Karpas-422 (cell line): ENCODE results near the gene HSPB7. TPM values are rescaled to one million over a fixed set of nuclear protein-coding genes. Genes with fewer than 3 reads are reported as not detected.
"Not testable (repeated sequence)": the region's sequence is repeated elsewhere in the genome, so short reads cannot be mapped to it uniquely, and the experiment has no call there.

Experiments used
- DNase-seq: peaks from one replicate; pipeline ENCODE4 v3.0.0-alpha.2; 2015
- H2AFZ ChIP-seq: fragments of 200-600 bp; sonication (generic); 2 replicates; pipeline ENCODE4 v1.6.1; 2014; ENCODE audit warnings: antibody characterized with exemption, low read length, mixed read lengths
- H3K27ac ChIP-seq: fragments of 200-600 bp; sonication (generic); 2 replicates; pipeline ENCODE4 v1.5.1; 2014; ENCODE audit warnings: mild to moderate bottlenecking, low read length, moderate library complexity
- H3K27me3 ChIP-seq: fragments of 200-600 bp; sonication (generic); 2 replicates; pipeline ENCODE4 v1.6.1; 2014; ENCODE audit warnings: low read length, mixed read lengths
- H3K36me3 ChIP-seq: fragments of 200-600 bp; sonication (generic); 2 replicates; pipeline ENCODE4 v1.6.1; 2014; ENCODE audit warnings: low read length, mixed read lengths; ENCODE audit not compliant: insufficient read depth
- H3K4me1 ChIP-seq: fragments of 200-600 bp; sonication (generic); 2 replicates; pipeline ENCODE4 v1.6.1; 2014; ENCODE audit warnings: mild to moderate bottlenecking, low read length, mixed read lengths
- H3K4me2 ChIP-seq: fragments of 200-600 bp; sonication (generic); 2 replicates; pipeline ENCODE4 v1.6.1; 2014; ENCODE audit warnings: low read length, low read depth, mild to moderate bottlenecking; ENCODE audit not compliant: poor library complexity, severe bottlenecking
- H3K4me3 ChIP-seq: fragments of 200-600 bp; sonication (generic); 2 replicates; pipeline ENCODE4 v1.5.1; 2014; ENCODE audit warnings: mild to moderate bottlenecking, antibody characterized with exemption, low read length, mixed read lengths
- H3K79me2 ChIP-seq: fragments of 200-600 bp; sonication (generic); 2 replicates; pipeline ENCODE4 v1.6.1; 2014; ENCODE audit warnings: mild to moderate bottlenecking, low read length, mixed read lengths
- H3K9ac ChIP-seq: fragments of 200-600 bp; sonication (generic); 2 replicates; pipeline ENCODE4 v1.6.0; 2014; ENCODE audit warnings: low read length
- H3K9me2 ChIP-seq: fragments of 200-600 bp; sonication (generic), shearing (Covaris generic); replicated peaks from 2 replicates; pipeline ENCODE4 v1.6.0; 2014; ENCODE audit warnings: mild to moderate bottlenecking, low read length, moderate library complexity; ENCODE audit not compliant: insufficient read depth
- H3K9me3 ChIP-seq: fragments of 300-700, 200-600 bp; sonication (generic); 2 replicates; pipeline ENCODE4 v1.6.1; 2014; ENCODE audit warnings: low read length, mixed read lengths
- H4K20me1 ChIP-seq: fragments of 200-600 bp; sonication (generic); 2 replicates; pipeline ENCODE4 v1.6.1; 2014; ENCODE audit warnings: mild to moderate bottlenecking, antibody characterized with exemption, low read length, low read depth; ENCODE audit not compliant: insufficient read depth
- total RNA-seq: library from RNA; depleted of rRNA; stranded (reverse); fragments of >200 nt; shearing (Covaris generic); gene quantifications from 2 replicates; pipeline ENCODE4 v1.2.3, GENCODE V29; 2014; ENCODE audit warnings: low replicate concordance

Gene HSPB7
- total RNA-seq, 1 experiment from 2014 or later, result not detected

- no peak for DNase-seq
- Histone ChIP-seq H3K4me2 (no peak overlapping the region), H2AFZ (no peak overlapping the region), H3K4me1 (peaks cover 25% of the 10 kb centered on the region), H3K36me3 (no peaks in the 10 kb centered on the region), H3K27me3 (no peaks in the 10 kb centered on the region), H3K9me3 (no peaks in the 10 kb centered on the region), H3K9me2 (no peaks in the 10 kb centered on the region), H3K79me2 (no peaks in the 10 kb centered on the region), H4K20me1 (no peaks in the 10 kb centered on the region), H3K27ac (no peak overlapping the region), H3K4me3 (no peak overlapping the region), H3K9ac (no peak overlapping the region)
These were observed 7.0 kb downstream of the HSPB7 start for GRCh38 chr1:16010837-16011236.

- H3K27ac ChIP-seq, result no peak overlapping the region
- no peak overlapping the region for H2AFZ ChIP-seq
- DNase-seq, result no peak
- H3K9ac ChIP-seq, result no peak overlapping the region
- no peaks in the 10 kb centered on the region for H3K9me3 ChIP-seq
- H3K79me2 ChIP-seq, result no peaks in the 10 kb centered on the region
- H3K4me3 ChIP-seq, result no peak overlapping the region
- H3K4me1 ChIP-seq, result peaks cover 31% of the 10 kb centered on the region
- H3K36me3 ChIP-seq, result no peaks in the 10 kb centered on the region
- H3K4me2 ChIP-seq, result no peak overlapping the region
- H4K20me1 ChIP-seq, result no peaks in the 10 kb centered on the region
- no peaks in the 10 kb centered on the region for H3K9me2 ChIP-seq
- no peaks in the 10 kb centered on the region for H3K27me3 ChIP-seq
These were observed 8.2 kb downstream of the HSPB7 start for GRCh38 chr1:16009678-16010077.

- peak; percentile 86 for DNase-seq
- Histone ChIP-seq H3K4me2 (no peak overlapping the region), H3K4me3 (no peak overlapping the region), H3K27me3 (no peaks in the 10 kb centered on the region), H4K20me1 (no peaks in the 10 kb centered on the region), H3K9me2 (no peaks in the 10 kb centered on the region), H3K79me2 (no peaks in the 10 kb centered on the region), H3K9me3 (no peaks in the 10 kb centered on the region), H3K4me1 (peaks cover 29% of the 10 kb centered on the region), H3K36me3 (no peaks in the 10 kb centered on the region), H2AFZ (no peak overlapping the region), H3K27ac (no peak overlapping the region), H3K9ac (no peak overlapping the region)
These were observed 8.8 kb downstream of the HSPB7 start for GRCh38 chr1:16009030-16009460.

- Histone ChIP-seq H2AFZ (no peak overlapping the region), H3K4me3 (no peak overlapping the region), H3K79me2 (no peaks in the 10 kb centered on the region), H3K27me3 (no peaks in the 10 kb centered on the region), H3K36me3 (no peaks in the 10 kb centered on the region), H4K20me1 (no peaks in the 10 kb centered on the region), H3K27ac (no peak overlapping the region), H3K9ac (no peak overlapping the region), H3K9me2 (no peaks in the 10 kb centered on the region), H3K4me1 (peaks cover 26% of the 10 kb centered on the region), H3K9me3 (no peaks in the 10 kb centered on the region), H3K4me2 (no peak overlapping the region)
- DNase-seq, result no peak
These were observed 10.0 kb downstream of the HSPB7 start for GRCh38 chr1:16007671-16008341.

- Histone ChIP-seq H3K9ac (no peak overlapping the region), H3K9me3 (no peaks in the 10 kb centered on the region), H3K9me2 (no peaks in the 10 kb centered on the region), H4K20me1 (no peaks in the 10 kb centered on the region), H3K4me1 (peaks cover 22% of the 10 kb centered on the region), H3K4me2 (no peak overlapping the region), H2AFZ (no peak overlapping the region; the same call in 1 of the 2 replicates), H3K4me3 (no peak overlapping the region), H3K79me2 (no peaks in the 10 kb centered on the region), H3K27ac (no peak overlapping the region), H3K36me3 (no peaks in the 10 kb centered on the region), H3K27me3 (no peaks in the 10 kb centered on the region)
- DNase-seq, result peak; percentile 60
These were observed 11.0 kb downstream of the HSPB7 start for GRCh38 chr1:16006552-16007485.

GRCh38 chr1:16006010-16006409 is 11.8 kb downstream of the HSPB7 start:
- H3K4me1 ChIP-seq, result peaks cover 22% of the 10 kb centered on the region
- no peaks in the 10 kb centered on the region for H3K27me3 ChIP-seq
- H3K4me3 ChIP-seq, result no peak overlapping the region
- no peak overlapping the region for H3K27ac ChIP-seq
- no peaks in the 10 kb centered on the region for H3K36me3 ChIP-seq
- DNase-seq, result no peak
- H4K20me1 ChIP-seq, result no peaks in the 10 kb centered on the region
- H2AFZ ChIP-seq, result no peak overlapping the region
- H3K79me2 ChIP-seq, result no peaks in the 10 kb centered on the region
- no peaks in the 10 kb centered on the region for H3K9me2 ChIP-seq
- no peak overlapping the region for H3K9ac ChIP-seq
- H3K4me2 ChIP-seq, result no peak overlapping the region
- H3K9me3 ChIP-seq, result no peaks in the 10 kb centered on the region

GRCh38 chr1:16005597-16005996 is 12.2 kb downstream of the HSPB7 start:
- H3K9ac ChIP-seq, result no peak overlapping the region

GRCh38 chr1:16001274-16001673 is 16.6 kb downstream of the HSPB7 start:
- H3K79me2 ChIP-seq, H2AFZ ChIP-seq, H3K9me2 ChIP-seq, H3K9ac ChIP-seq, H3K4me3 ChIP-seq, DNase-seq, H3K36me3 ChIP-seq, H3K4me2 ChIP-seq, H3K27me3 ChIP-seq, H3K27ac ChIP-seq, H4K20me1 ChIP-seq, H3K9me3 ChIP-seq: not testable (repeated sequence)
- peaks cover 21% of the 10 kb centered on the region for H3K4me1 ChIP-seq

More at GRCh38 chr1:16005597-16005996, 12.2 kb downstream of the HSPB7 start:
- peaks cover 22% of the 10 kb centered on the region for H3K4me1 ChIP-seq
- H3K9me3 ChIP-seq, result no peaks in the 10 kb centered on the region
- no peaks in the 10 kb centered on the region for H4K20me1 ChIP-seq
- DNase-seq, result no peak
- H2AFZ ChIP-seq, result no peak overlapping the region
- no peak overlapping the region for H3K4me3 ChIP-seq
- no peaks in the 10 kb centered on the region for H3K79me2 ChIP-seq
- no peaks in the 10 kb centered on the region for H3K36me3 ChIP-seq
- no peak overlapping the region for H3K27ac ChIP-seq
- H3K9me2 ChIP-seq, result no peaks in the 10 kb centered on the region
- no peaks in the 10 kb centered on the region for H3K27me3 ChIP-seq
- no peak overlapping the region for H3K4me2 ChIP-seq
